Measurements from ENCODE around the gene TAGLN3.
"Not testable (repeated sequence)": the region's sequence is repeated elsewhere in the genome, so short reads cannot be mapped to it uniquely, and the experiment has no call there.

The TAGLN3 gene

GRCh38 chr3:112027826-112028225 lies 29.1 kb downstream of the TAGLN3 start:
- 96% methylated on average over 4 of the region's 4 CpGs for WGBS (ENCODE audit: insufficient coverage)
- ChIA-PET POLR2A (no interaction called here), CTCF (no interaction called here)
- Histone ChIP-seq H3K4me1 (ENCODE audit: control extremely low read depth in 1 of 4, control insufficient read depth in 4 of 4, insufficient read depth in 4 of 4, low read length in 3 of 4) (no peaks in the 10 kb centered on the region), H3K27me3 (replicated peaks in 2 of 5; ENCODE audit: control insufficient read depth in 4 of 5, insufficient read depth in 5 of 5, low read length in 4 of 5) (peaks cover 0 to 2% (median 0%) of the 10 kb centered on the region in 5 experiments), H3K36me3 (ENCODE audit: control insufficient read depth in 4 of 4, insufficient read depth in 4 of 4, low read length in 3 of 4) (no peaks in the 10 kb centered on the region), H3K27ac (ENCODE audit: insufficient read depth in 1 of 2, low read depth in 1 of 2, low read length in 2 of 2, poor library complexity in 1 of 2, severe bottlenecking in 2 of 2) (no peak overlapping the region), H3K4me3 (ENCODE audit: control insufficient read depth in 1 of 7, extremely low read depth in 1 of 7, insufficient read depth in 4 of 7, low read depth in 2 of 7, low read length in 6 of 7) (no peak overlapping the region), H3K9me3 (ENCODE audit: control extremely low read depth in 1 of 5, control insufficient read depth in 4 of 5, insufficient read depth in 2 of 5, low read depth in 1 of 5, low read length in 4 of 5) (no peaks in the 10 kb centered on the region)
- no peak for DNase-seq

DNA sequence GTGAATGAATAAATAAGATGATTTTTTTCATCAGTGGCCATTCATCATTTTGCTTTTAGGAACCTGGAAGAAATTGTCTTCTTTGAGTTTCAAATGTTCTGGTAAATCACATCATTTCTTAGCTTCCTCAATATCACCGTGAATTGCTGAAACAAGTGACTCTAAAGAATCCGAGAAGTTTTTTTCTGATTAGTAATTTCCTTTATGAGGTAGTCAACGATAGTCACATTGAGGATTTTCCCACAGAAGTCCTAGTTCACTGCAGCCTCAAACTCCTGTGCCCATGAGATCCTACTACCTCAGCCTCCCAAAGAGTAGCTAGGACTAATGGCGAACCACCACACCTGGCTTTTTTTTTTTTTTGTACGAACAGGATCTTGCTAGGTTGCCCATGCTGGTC lies 32.2 kb downstream of the TAGLN3 start:
- H3K27ac ChIP-seq (ENCODE audit: insufficient read depth in 1 of 2, low read depth in 1 of 2, low read length in 2 of 2, poor library complexity in 1 of 2, severe bottlenecking in 2 of 2) = no peak overlapping the region
- DNase-seq = no peak
- H3K9me3 ChIP-seq (ENCODE audit: control extremely low read depth in 1 of 5, control insufficient read depth in 4 of 5, insufficient read depth in 2 of 5, low read depth in 1 of 5, low read length in 4 of 5) = no peaks in the 10 kb centered on the region
- H3K27me3 ChIP-seq (replicated peaks in 2 of 5; ENCODE audit: control insufficient read depth in 4 of 5, insufficient read depth in 5 of 5, low read length in 4 of 5) = no peaks in the 10 kb centered on the region
- WGBS (ENCODE audit: insufficient coverage) = 92% methylated on average over 2 of the region's 5 CpGs
- H3K36me3 ChIP-seq (ENCODE audit: control insufficient read depth in 4 of 4, insufficient read depth in 4 of 4, low read length in 3 of 4) = no peaks in the 10 kb centered on the region
- POLR2A ChIA-PET = no interaction called here
- H3K4me1 ChIP-seq (ENCODE audit: control extremely low read depth in 1 of 4, control insufficient read depth in 4 of 4, insufficient read depth in 4 of 4, low read length in 3 of 4) = no peaks in the 10 kb centered on the region
- CTCF ChIA-PET = interaction anchor here (0.5 to 1.0 kb wide), 2 partner anchors 18 to 301 kb away, joined by 3 read pairs; no protein-coding TSS in a partner anchor
- H3K4me3 ChIP-seq (ENCODE audit: control insufficient read depth in 1 of 7, extremely low read depth in 1 of 7, insufficient read depth in 4 of 7, low read depth in 2 of 7, low read length in 6 of 7) = no peak overlapping the region

- CTCF ChIA-PET = interaction anchor here (1.0 to 1.7 kb wide), 3 partner anchors 11 to 21 kb away, joined by 3 to 4 read pairs (median 4); no protein-coding TSS in a partner anchor
- 100% methylated on average over 4 of the region's 5 CpGs for WGBS (ENCODE audit: insufficient coverage)
Measured at GRCh38 chr3:112032098-112032731, 33.5 kb downstream of the TAGLN3 start.

GRCh38 chr3:112034436-112034835 lies 35.7 kb downstream of the TAGLN3 start, which contains the start of gene TMPRSS7:
Gene TMPRSS7 (plus strand): TSS chr3:112034736. CDS start chr3:112034846, 110 bp downstream.
- DNase-seq = no peak
- Histone ChIP-seq H3K36me3 (ENCODE audit: control insufficient read depth in 4 of 4, insufficient read depth in 4 of 4, low read length in 3 of 4) (no peaks in the 10 kb centered on the region), H3K4me1 (ENCODE audit: control extremely low read depth in 1 of 4, control insufficient read depth in 4 of 4, insufficient read depth in 4 of 4, low read length in 3 of 4) (no peaks in the 10 kb centered on the region), H3K4me3 (ENCODE audit: control insufficient read depth in 1 of 7, extremely low read depth in 1 of 7, insufficient read depth in 4 of 7, low read depth in 2 of 7, low read length in 6 of 7) (no peak within 1 kb of the TSS), H3K27ac (ENCODE audit: insufficient read depth in 1 of 2, low read depth in 1 of 2, low read length in 2 of 2, poor library complexity in 1 of 2, severe bottlenecking in 2 of 2) (no peak within 1 kb of the TSS), H3K9me3 (ENCODE audit: control extremely low read depth in 1 of 5, control insufficient read depth in 4 of 5, insufficient read depth in 2 of 5, low read depth in 1 of 5, low read length in 4 of 5) (no peaks in the 10 kb centered on the region), H3K27me3 (replicated peaks in 2 of 5; ENCODE audit: control insufficient read depth in 4 of 5, insufficient read depth in 5 of 5, low read length in 4 of 5) (no peaks in the 10 kb centered on the region)
- CTCF ChIA-PET = interaction anchor here (1.1 kb wide), 1 partner anchor 11 kb away, joined by 3 read pairs; no protein-coding TSS in a partner anchor
- POLR2A ChIA-PET = no interaction called here
- 98% methylated on average over 4 of the region's 4 CpGs for WGBS (ENCODE audit: insufficient coverage)

More at GRCh38 chr3:112032098-112032731, 33.5 kb downstream of the TAGLN3 start:
- Histone ChIP-seq H3K4me3 (ENCODE audit: control insufficient read depth in 1 of 7, extremely low read depth in 1 of 7, insufficient read depth in 4 of 7, low read depth in 2 of 7, low read length in 6 of 7) (no peak overlapping the region), H3K36me3 (ENCODE audit: control insufficient read depth in 4 of 4, insufficient read depth in 4 of 4, low read length in 3 of 4) (no peaks in the 10 kb centered on the region), H3K4me1 (ENCODE audit: control extremely low read depth in 1 of 4, control insufficient read depth in 4 of 4, insufficient read depth in 4 of 4, low read length in 3 of 4) (no peaks in the 10 kb centered on the region), H3K27me3 (replicated peaks in 2 of 5; ENCODE audit: control insufficient read depth in 4 of 5, insufficient read depth in 5 of 5, low read length in 4 of 5) (no peaks in the 10 kb centered on the region), H3K9me3 (ENCODE audit: control extremely low read depth in 1 of 5, control insufficient read depth in 4 of 5, insufficient read depth in 2 of 5, low read depth in 1 of 5, low read length in 4 of 5) (no peaks in the 10 kb centered on the region), H3K27ac (ENCODE audit: insufficient read depth in 1 of 2, low read depth in 1 of 2, low read length in 2 of 2, poor library complexity in 1 of 2, severe bottlenecking in 2 of 2) (no peak overlapping the region)
- POLR2A ChIA-PET = no interaction called here
- no peak for DNase-seq

GRCh38 chr3:112035241-112035640 lies 36.5 kb downstream of the TAGLN3 start:
- POLR2A ChIA-PET = no interaction called here
- CTCF ChIA-PET = interaction anchor here (1.1 kb wide), 1 partner anchor 10 kb away, joined by 3 read pairs; no protein-coding TSS in a partner anchor
- Histone ChIP-seq H3K4me1 (ENCODE audit: control extremely low read depth in 1 of 4, control insufficient read depth in 4 of 4, insufficient read depth in 4 of 4, low read length in 3 of 4) (no peaks in the 10 kb centered on the region), H3K9me3 (ENCODE audit: control extremely low read depth in 1 of 5, control insufficient read depth in 4 of 5, insufficient read depth in 2 of 5, low read depth in 1 of 5, low read length in 4 of 5) (no peaks in the 10 kb centered on the region), H3K4me3 (ENCODE audit: control insufficient read depth in 1 of 7, extremely low read depth in 1 of 7, insufficient read depth in 4 of 7, low read depth in 2 of 7, low read length in 6 of 7) (no peak overlapping the region), H3K36me3 (ENCODE audit: control insufficient read depth in 4 of 4, insufficient read depth in 4 of 4, low read length in 3 of 4) (no peaks in the 10 kb centered on the region), H3K27ac (ENCODE audit: insufficient read depth in 1 of 2, low read depth in 1 of 2, low read length in 2 of 2, poor library complexity in 1 of 2, severe bottlenecking in 2 of 2) (no peak overlapping the region), H3K27me3 (replicated peaks in 2 of 5; ENCODE audit: control insufficient read depth in 4 of 5, insufficient read depth in 5 of 5, low read length in 4 of 5) (no peaks in the 10 kb centered on the region)
- WGBS (ENCODE audit: insufficient coverage) = no CpG with 5 or more reads among the region's 3 CpGs
- DNase-seq = no peak

GRCh38 chr3:112037194-112037593 lies 38.5 kb downstream of the TAGLN3 start:
- H3K4me3 ChIP-seq (ENCODE audit: control insufficient read depth in 1 of 7, extremely low read depth in 1 of 7, insufficient read depth in 4 of 7, low read depth in 2 of 7, low read length in 6 of 7); H3K4me1 ChIP-seq (ENCODE audit: control extremely low read depth in 1 of 4, control insufficient read depth in 4 of 4, insufficient read depth in 4 of 4, low read length in 3 of 4); H3K27me3 ChIP-seq (replicated peaks in 2 of 5; ENCODE audit: control insufficient read depth in 4 of 5, insufficient read depth in 5 of 5, low read length in 4 of 5); POLR2A ChIA-PET; H3K27ac ChIP-seq (ENCODE audit: insufficient read depth in 1 of 2, low read depth in 1 of 2, low read length in 2 of 2, poor library complexity in 1 of 2, severe bottlenecking in 2 of 2); CTCF ChIA-PET; DNase-seq; H3K36me3 ChIP-seq (ENCODE audit: control insufficient read depth in 4 of 4, insufficient read depth in 4 of 4, low read length in 3 of 4); H3K9me3 ChIP-seq (ENCODE audit: control extremely low read depth in 1 of 5, control insufficient read depth in 4 of 5, insufficient read depth in 2 of 5, low read depth in 1 of 5, low read length in 4 of 5): not testable (repeated sequence)
- 79% methylated on average over 2 of the region's 4 CpGs for WGBS (ENCODE audit: insufficient coverage)

DNA sequence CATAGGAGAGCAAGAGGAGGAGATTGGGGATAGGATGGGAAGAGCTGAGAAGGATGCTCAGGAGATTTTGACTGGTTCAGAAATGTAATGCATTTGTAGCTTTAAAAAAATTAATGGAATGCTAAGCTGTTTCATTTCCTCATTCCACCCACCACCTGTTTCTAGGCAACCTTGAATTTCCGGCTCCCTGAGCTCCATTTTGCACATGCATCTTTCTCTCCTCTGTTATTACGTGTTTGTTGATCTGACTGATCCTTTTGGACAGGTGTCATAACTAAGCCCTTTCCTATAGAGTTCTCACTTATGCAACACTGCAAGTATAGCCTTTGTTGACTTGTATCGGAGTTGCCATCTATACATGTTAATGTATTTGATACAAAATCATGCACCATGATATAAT lies 40.1 kb downstream of the TAGLN3 start:
- ChIA-PET CTCF (interaction anchor here (0.7 to 1.7 kb wide), 5 partner anchors 12 to 144 kb away, joined by 3 to 8 read pairs (median 5); no protein-coding TSS in a partner anchor), POLR2A (no interaction called here)
- DNase-seq = no peak
- H3K27ac ChIP-seq (ENCODE audit: insufficient read depth in 1 of 2, low read depth in 1 of 2, low read length in 2 of 2, poor library complexity in 1 of 2, severe bottlenecking in 2 of 2) = no peak overlapping the region
- WGBS (ENCODE audit: insufficient coverage) = 82% methylated on average over 2 of the region's 3 CpGs
- no peaks in the 10 kb centered on the region for H3K4me1 ChIP-seq (ENCODE audit: control extremely low read depth in 1 of 4, control insufficient read depth in 4 of 4, insufficient read depth in 4 of 4, low read length in 3 of 4)
- H3K27me3 ChIP-seq (replicated peaks in 2 of 5; ENCODE audit: control insufficient read depth in 4 of 5, insufficient read depth in 5 of 5, low read length in 4 of 5) = no peaks in the 10 kb centered on the region
- no peaks in the 10 kb centered on the region for H3K36me3 ChIP-seq (ENCODE audit: control insufficient read depth in 4 of 4, insufficient read depth in 4 of 4, low read length in 3 of 4)
- H3K9me3 ChIP-seq (ENCODE audit: control extremely low read depth in 1 of 5, control insufficient read depth in 4 of 5, insufficient read depth in 2 of 5, low read depth in 1 of 5, low read length in 4 of 5) = no peaks in the 10 kb centered on the region
- H3K4me3 ChIP-seq (ENCODE audit: control insufficient read depth in 1 of 7, extremely low read depth in 1 of 7, insufficient read depth in 4 of 7, low read depth in 2 of 7, low read length in 6 of 7) = no peak overlapping the region

Measured in common myeloid progenitor, CD34-positive (primary cell).